SKM-1 treated with dmso at 0.1 percent for 144 hours (cell line): ENCODE results near the gene MRFAP1.
"Not testable (repeated sequence)": the region's sequence is repeated elsewhere in the genome, so short reads cannot be mapped to it uniquely, and the experiment has no call there.

Source experiments
- DNase-seq: peaks from one replicate; lab custom pipeline; 2025; ENCODE audit not compliant: unreplicated experiment; lab: John Stamatoyannopoulos, UW

Gene MRFAP1

DNA sequence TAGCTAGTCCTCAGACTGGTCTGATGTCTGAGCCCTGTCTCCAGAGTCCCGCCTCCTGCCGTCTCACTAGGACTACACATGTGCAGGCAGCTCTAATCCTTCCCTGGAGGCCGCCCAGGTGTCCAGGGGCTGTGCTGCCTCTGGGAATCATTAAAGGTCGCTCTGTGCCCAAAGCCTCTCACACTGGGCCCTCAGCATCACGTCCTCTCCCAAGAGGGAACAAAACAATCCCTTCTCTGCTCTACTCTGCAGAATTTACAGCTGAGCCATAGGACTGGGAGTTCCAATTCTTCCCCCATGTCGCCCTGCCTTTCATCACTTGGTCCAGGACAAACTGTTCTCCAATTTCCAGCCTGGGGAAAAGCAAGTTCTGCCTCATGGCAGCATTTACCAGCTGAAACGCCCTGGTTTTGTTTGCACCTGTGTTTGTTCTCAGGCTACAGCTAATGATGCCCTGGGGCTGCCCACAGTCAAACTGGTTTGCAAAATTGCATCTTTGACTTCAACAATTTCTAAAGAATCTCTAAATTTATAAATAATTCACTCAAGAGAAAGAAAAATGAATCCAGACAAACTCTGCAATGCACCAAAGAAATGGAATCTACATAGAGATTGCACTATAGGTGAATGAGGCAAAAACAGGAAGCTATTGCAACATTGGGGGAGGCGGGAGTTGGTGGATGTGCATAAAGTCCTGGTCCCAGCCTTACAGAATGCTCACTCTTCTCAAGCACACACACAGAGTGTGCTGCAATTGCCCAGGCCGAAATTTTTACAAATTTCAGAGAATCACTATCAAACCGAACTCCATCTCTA is 7.2 kb upstream of the MRFAP1 start:
- peak; percentile 98 for DNase-seq

DNA sequence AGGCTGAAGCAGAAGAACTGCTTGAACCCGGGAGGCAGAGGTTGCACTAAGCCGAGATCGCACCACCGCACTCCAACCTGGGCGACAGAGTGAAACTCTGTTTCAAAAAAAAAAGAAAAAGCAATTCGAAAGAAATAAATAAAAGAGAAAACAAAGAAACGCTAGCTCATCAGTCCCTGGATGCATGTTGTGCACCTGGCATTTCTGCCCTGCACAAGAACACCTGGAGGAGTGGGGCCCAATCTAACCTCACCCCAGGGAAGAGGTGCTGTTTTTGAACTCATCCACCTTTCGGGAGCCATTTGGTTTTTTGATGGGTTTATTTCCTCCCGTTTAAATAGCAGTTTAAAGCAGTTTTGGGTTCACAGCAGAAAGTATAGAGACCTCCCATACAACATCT is 5.7 kb upstream of the MRFAP1 start:
- DNase-seq, result no peak

DNA sequence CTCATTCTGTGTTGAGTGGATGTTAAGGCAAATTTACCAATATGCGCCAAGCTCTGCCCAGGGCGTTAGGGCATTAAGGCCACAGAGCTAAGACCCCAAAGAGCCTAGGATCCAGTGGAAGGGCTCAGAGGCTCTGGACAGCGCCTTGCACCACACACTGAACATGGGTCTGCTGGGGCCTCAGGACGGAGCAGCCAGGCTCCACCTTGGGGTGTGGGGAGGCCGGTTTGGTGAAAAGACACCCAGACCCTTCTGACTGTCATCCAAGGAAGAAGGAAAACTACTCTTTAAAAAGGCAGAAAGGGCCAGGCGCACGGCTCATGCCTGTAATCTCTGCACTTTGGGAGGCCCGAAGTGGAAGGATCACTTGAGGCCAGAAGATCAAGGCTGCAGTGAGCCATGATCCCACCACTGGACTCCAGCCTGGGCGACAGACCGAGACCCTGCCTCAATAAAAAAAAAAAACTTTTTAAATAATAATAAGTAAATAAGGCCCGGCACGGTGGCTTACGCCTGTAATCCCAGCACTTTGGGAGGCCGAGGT is 1.3 kb upstream of the MRFAP1 start:
- DNase-seq, result no peak

DNA sequence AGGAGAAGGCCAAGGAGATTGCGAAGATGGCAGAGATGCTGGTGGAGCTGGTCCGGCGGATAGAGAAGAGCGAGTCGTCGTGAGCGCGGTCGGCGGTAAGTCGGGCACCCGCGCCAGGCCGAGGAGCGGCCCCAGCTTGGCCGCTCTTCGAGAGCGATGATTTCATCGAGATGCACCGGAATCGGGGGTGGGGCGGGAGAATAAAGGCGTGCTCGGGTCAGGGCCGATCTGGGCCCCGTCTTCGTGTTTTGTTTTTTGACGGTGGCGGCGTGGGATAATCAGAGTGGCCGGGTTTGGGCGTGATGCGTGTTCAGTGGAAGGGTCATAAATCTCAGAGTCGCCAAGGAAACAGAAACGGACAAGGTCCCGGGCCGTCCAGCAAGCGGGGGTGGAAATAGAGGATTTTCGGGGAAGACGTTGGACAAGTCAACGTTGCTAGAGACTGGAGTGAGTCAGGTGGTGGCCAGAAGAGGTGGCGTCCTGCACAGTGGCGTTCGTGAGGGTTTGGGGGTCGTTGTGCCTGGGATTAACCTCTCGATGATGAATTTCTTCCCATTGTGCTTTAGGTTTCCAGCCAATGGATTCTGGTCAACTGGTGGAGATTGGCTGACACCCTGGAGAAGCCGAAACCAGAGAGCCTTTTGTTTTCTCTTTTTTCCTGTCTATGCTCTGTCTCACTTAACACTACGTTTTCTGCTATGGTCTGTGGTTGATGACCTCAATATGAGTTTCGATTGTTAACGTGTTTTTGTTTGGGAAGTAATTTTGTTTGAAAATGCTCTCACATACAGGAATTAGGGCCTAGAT is 882 bp downstream of the MRFAP1 start:
- no peak for DNase-seq

DNA sequence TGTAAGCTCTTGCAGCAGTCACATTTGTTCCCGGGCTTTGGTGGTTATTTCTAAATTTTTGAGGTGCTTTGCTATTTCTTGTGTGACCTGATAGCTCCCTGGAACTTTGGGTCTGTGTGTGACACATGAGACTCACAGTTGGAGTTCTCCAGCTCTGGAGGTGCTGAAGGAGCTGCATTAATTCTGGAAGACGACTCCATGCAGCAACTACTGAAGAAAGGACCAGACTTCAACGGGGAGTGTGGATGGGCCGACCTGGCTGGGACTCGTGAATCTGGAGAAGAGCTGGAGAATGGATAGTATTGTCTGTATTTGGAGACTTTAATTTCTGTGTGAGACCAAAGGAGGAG is 1.5 kb downstream of the MRFAP1 start:
- DNase-seq, result no peak

DNA sequence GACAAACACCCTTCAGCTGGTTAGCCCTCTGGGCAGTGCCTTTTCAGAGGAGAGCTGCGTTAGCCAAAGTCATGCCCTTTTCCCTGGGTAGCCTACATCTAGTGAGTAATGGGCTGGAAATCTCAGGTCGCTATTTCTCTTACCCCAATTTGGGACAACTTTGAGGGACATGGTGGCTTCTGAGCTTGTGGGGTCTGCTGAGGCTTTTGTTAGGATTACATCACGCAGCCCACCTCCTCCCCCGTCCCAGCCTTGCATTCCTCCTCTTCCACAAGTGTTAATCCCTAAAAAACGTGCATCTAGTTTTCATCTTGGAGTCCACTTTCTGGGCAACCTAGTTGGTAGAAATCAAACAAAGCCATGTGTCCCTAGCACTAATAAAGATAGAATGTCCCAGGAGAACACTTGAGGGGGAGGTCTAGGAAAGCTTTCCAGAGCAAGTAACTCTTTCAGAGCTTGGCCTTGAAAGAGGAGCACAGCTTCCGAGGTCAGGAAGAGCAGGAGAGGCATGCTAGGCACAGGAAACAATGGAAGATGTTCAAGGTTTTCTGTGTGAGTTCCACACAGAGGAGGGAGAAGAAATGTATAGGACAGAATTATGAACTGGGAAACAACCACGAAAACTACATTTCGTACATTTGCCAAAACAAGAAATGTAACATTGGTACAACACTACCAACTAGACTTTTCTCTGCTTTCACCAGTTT is 2.8 kb downstream of the MRFAP1 start:
- no peak for DNase-seq

DNA sequence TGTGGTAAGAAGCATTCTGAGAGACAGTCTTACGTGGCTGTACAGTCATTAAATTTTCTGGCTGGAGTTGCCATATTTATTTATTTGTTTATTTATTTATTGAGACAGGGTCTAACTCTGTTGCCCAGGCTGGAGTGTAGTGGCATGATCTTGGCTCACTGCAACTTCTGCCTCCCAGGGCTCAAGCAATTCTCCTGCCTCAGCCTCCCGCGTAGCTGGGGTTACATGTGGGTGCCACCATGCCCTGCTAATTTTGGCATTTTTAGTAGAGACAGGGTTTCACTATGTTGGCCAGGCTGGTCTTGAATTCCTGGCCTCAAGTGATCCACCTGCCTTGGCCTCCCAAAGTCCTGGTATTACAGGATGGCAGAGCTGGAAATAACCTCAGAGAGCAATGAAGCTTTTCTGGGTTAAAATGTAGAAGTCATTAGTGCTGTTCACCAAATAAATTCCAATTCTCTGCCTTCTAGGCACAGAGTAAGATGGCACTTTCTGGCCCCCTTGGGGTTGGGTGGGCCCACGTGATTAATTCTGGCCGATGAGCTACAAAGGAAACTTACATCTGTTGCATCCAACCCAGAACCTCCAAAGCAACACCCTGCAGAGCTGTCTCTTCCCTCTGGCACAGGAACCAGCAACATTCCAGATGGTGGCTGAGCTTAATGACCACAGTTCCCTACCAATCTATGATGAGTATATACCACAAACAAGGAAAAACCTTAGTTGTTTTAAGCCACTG is 4.5 kb downstream of the MRFAP1 start:
- no peak for DNase-seq

DNA sequence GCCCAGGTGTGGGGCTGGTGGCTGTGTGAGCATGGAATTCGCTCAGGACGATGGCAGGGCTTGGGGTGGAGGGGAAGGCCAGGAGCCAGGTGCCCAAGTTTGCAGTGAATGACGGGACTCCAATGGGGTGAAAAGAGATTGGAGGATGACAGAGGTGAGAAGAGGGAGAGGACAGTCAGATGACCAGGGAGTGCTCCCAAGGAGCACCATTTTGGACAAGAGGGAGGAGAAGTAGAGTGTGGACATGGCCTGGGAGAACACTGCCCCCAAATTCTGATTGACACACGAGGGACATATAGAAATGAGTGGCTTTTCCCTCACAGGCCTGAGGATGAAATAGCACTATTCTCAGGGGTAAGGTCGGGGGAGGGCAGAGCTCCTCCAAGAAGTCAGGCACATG is 6.7 kb downstream of the MRFAP1 start:
- no peak for DNase-seq

DNA sequence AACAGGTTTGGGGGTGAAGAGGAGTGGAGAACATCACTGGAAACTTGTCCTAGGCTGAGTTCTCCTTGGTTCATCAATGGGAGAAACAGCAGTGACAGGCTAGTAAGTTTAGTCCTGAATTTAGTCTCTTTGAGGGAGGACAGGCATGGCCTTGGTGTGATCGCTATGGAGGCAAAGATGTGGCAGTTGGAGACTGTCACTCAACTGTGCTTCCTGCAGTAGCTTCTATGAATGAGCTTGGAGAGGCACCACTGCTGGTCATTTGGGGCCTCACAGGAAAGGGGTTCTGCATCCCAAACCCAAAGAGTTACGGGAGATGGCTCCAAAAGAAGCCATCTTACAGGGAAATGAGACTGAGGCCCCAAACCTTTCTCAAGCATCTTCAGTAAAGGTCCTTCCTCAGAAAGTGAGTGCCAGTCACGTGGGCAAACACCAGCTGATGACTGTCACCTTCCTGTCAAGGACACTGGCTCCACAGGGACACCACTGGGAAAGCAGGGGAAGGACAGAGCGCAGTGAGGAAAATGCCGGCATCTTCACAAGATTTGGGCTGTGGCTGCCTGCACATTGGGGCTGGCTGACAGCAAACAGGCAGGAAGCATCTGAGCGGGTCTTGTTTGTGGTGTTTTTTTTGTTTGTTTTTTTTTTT is 7.2 kb downstream of the MRFAP1 start:
- DNase-seq, result no peak

DNA sequence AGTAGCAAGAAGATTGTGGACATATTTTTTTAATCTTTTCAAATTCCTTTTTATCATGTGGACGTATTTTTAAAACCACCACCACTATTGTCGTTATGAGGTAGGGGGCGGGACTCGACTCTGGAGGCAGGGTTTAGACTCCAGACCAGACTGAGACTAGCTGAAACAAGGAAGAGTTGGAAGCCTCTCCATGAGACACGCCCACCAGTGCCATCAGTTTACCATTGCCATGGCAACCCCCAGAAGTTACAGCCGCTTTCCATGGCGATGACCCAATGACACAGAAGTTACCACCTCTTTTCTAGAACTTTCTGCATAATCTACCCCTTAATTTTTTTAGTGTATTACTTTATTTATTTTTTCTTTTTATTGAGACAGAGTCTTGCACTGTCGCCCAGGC is 8.7 kb downstream of the MRFAP1 start:
- no peak for DNase-seq

DNA sequence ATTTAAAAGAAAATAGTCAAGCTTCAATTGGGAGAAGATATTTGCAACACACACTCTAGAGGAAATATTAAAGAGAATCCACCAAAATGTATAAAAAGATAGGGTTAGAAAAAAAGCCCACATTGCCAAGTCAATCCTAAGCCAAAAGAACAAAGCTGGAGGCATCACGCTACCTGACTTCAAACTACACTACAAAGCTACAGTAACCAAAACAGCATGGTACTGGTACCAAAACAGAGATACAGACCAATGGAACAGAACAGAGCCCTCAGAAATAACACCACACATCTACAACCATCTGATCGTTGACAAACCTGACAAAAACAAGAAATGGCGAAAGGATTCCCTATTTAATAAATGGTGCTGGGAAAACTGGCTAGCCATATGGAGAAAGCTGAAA is 13.7 kb downstream of the MRFAP1 start:
- DNase-seq, result not testable (repeated sequence)

DNA sequence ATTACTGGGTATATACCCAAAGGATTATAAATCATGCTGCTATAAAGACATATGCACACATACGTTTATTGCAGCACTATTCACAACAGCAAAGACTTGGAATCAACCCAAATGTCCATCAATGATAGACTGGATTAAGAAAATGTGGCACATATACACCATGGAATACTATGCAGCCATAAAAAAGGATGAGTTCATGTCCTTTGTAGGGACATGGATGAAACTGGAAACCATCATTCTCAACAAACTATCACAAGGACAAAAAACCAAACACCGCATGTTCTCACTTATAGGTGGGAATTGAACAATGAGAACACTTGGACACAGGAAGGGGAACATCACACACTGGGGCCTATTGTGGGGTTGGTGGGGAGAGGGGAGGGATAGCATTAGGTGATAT is 14.8 kb downstream of the MRFAP1 start:
- DNase-seq, result not testable (repeated sequence)

DNA sequence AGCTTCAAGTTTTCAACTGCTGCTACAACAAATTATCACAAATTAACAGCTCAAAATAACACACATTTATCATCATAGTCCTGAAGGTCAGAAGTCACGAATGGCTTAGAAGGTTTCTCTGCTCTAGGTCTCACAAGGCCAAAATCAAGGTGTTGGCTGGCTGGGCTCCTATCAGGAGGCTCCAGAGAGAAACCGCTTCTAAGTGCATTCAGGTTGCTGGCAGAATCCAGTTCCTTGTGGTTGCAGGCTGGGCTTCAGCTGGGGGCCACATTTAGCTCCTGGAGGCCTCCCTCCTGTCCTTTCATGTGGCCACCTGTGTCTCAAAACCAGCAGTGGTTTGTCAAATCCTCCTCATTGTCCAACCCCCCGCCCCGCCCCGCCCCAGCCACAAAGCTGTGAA is 15.4 kb downstream of the MRFAP1 start:
- no peak for DNase-seq

DNA sequence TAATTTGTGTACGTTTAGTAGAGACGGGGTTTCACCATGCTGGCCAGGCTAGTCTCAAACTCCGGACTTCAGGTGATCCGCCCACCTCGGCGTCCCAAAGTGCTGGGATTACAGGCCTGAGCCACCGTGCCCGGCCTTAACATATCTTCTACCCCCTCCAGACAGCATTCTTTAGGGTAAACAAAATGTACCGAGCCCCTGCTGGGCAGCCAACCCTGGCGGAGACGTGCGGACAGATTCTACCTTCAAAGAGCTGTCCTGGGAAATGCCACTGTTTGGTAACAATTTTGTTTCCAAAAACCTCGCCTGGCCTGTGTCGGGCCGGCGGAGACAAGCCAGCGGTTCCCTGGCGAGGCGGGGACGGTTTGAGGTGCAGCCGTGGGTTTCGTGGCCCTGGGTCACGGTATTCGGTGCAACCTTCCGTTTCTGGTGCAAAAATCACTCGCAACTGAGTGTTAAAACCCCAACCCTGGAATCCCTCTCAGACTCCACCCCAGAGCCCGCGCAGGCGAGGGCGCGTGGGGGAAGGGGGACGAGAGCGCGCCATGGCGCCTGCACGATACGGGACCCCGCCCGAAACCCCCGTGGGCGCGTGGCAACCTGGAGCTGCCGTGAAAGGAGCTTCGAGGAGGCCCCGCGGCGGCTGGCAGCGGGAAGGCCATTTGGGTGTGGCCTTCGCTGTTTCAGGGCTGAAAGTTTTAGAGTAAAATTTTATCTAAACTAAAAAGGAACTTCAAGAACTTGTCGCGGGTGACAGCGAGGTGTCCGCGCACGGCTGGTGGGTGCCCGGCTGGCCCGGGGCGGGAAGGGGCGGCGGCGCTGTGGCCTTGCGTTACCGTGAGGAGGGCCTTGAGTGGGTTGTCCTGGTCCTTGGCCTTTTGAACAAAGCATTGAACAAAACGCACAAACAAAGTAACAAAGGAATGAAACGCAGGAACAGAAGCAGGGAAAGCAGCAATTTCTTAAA is 17.0 kb downstream of the MRFAP1 start:
- DNase-seq, result no peak

DNA sequence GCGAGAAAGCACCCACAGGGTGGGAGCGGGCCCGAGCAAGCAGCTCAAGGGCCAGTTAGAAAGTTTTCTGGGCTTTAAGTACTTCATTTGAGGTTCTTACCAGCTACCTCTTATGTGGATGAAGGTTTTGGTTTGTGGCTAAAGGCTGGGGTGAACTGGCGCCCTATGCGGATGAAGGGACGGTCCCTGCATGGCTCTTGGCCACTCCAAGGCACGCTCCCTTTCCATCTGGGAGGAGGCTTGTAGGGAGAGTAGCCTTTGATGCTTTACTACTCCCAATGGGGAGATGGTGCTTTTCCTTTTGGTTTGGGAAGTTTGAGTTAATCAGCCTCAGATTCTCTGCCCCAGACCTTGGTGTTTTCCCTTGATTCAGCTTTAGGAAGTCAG is 17.7 kb downstream of the MRFAP1 start:
- DNase-seq, result no peak

DNA sequence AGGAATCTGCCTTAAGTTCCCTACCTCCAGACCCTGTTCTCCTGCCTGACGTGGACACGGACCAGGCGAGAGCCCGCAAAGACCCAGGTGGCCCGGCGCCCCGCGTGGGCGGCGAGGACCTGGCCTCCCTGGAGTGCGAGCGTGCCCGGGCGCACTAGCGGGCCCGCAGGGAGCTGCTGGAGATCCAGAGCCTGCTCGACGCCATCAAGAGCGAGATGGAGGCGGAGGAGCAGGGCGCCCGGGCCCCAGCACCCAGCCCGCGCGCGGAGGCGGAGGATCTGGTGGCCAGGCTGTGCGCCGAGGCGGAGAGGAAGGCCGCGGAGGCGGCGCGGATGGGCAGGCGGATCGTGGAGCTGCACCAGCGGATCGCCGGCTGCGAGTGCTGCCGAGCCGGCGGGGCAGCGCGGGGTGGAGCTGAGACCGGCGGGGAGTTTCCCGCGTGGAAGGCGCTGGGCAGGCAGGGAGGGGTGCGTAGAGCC is 18.2 kb downstream of the MRFAP1 start:
- no peak for DNase-seq

DNA sequence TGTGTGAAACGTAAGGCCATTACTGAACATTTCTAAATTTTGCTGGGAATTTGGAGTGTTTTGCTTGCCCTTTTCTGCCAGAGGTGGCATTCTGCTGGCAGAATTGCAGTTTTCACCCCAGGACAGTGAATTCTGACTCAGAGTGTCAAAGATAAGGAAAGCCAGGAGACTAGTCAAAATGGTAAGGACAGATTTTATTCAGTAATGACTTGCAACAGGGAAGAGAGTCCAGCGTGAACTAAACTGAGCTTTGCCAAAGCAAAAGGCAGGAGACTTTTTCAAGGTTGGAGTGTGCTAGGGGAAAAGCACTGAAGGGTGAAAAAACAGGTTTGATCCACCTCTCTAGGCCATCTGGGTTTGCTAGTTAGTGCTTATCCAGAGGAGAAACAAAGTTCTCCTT is 19.4 kb downstream of the MRFAP1 start:
- no peak for DNase-seq

DNA sequence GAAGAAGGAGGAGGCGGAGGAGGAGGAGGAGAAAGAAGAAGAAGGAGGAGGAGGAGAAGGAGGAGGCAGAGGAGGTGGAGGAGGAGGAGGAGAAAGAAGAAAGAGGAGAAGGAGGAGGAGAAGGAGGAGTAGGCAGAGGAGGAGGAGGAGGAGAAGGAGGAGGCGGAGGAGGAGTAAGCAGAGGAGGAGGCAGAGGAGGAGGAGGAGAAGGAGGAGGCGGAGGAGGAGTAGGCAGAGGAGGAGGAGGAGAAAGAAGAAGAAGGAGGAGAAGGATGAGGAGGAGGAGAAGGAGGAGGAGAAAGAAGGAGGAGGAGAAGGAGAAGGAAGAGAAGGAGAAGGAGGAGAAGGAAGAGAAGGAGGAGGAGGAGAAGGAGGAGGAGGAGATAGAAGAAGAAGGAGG is 19.9 kb downstream of the MRFAP1 start:
- no peak for DNase-seq

DNA sequence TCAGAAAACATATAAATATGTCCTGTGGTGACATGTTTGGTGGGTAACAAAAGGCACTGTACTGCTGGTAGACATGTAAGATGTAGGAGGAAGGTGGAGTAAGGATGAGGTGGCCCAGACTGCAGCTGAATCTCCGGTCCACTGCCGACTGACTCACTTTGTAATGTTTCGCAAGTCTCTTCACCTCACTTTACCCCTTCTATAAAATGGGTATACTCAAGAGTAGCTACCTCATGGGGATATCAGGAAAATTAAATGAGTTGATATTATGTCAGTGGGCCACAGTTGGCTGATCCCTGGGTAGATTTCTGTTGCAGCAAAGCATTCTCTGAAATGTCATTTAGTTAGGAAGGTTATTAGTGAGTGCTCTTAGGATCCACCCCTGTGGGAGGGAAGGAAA is 22.1 kb downstream of the MRFAP1 start:
- no peak for DNase-seq
